ENCODE data around the gene GATAD2A. TPM values are rescaled to one million over a fixed set of nuclear protein-coding genes. Genes with fewer than 3 reads are reported as not detected.
A peak's percentile ranks its signal among the peaks of the same experiment; 100 is the strongest.

Gene GATAD2A
- total and polyA plus RNA-seq, 10 of the 15 experiments (the other 5 are each of a cell fraction or from before 2014, with no cell fraction given): 2.6 to 173 (median 32.0) TPM

- H3K9ac ChIP-seq (ENCODE audit: control insufficient read depth, insufficient read depth, low read length): peak overlapping the region; percentile 62
- ChIA-PET POLR2A (interaction anchor here (0.6 to 2.3 kb wide), 7 partner anchors 22 to 1105 kb away, joined by 3 to 16 read pairs (median 4); no protein-coding TSS in a partner anchor), SMC1A (ENCODE audit: uncharacterized antibody, unreplicated experiment) (interaction anchor here (0.9 to 8.6 kb wide), 13 partner anchors 10 to 83 kb away, joined by 3 to 57 read pairs (median 6); no protein-coding TSS in a partner anchor), CTCF (interaction anchor here (0.7 to 6.8 kb wide), 13 partner anchors 10 to 83 kb away, joined by 3 to 85 read pairs (median 4); no protein-coding TSS in a partner anchor), RAD21 (ENCODE audit: unreplicated experiment) (interaction anchor here (1.2 to 4.0 kb wide), 9 partner anchors 14 to 82 kb away, joined by 3 to 55 read pairs (median 6); no protein-coding TSS in a partner anchor)
- no TSS peak for BruUV-seq (replicated peaks)
- H3K4me1 ChIP-seq (ENCODE audit: control insufficient read depth, insufficient read depth, low read length): peaks cover 33% of the 10 kb centered on the region
- WGBS (ENCODE audit: insufficient coverage, insufficient replicate concordance, low lambda C conversion rate, missing lambda C conversion rate): 16% methylated on average over 12 of the region's 12 CpGs
- H3K79me2 ChIP-seq (ENCODE audit: control insufficient read depth, insufficient read depth, low read length): peaks cover 60% of the 10 kb centered on the region
- in situ Hi-C loops (cut with MboI): no loop called here
- peak overlapping the region; percentile 94 for H3K4me2 ChIP-seq (ENCODE audit: control insufficient read depth, insufficient read depth)
- H3K9me3 ChIP-seq (replicated peaks; ENCODE audit: control insufficient read depth, insufficient read depth, low read length): no peaks in the 10 kb centered on the region
- intact Hi-C loops (cut with micrococcal nuclease; ENCODE audit: unreplicated experiment): loop anchor here (2.0 to 5.0 kb wide), 3 partner anchors 22 to 50 kb away; no protein-coding TSS in a partner anchor
- no peak overlapping the region; the same call in 1 of the 2 replicates for H2AFZ ChIP-seq (ENCODE audit: control insufficient read depth, low read depth, low read length)
- no peaks in the 10 kb centered on the region for H3K27me3 ChIP-seq (replicated peaks in 1 of 2; ENCODE audit: control insufficient read depth in 2 of 2, insufficient read depth in 2 of 2, low read length in 1 of 2)
- DNase-seq (ENCODE audit: low read depth, low spot score) (no peak), ATAC-seq (peak; percentile 74), FAIRE-seq (peak; percentile 88)
- peaks cover 16% of the 10 kb centered on the region for H4K20me1 ChIP-seq (ENCODE audit: control insufficient read depth, insufficient read depth)
- H3K36me3 ChIP-seq (ENCODE audit: control insufficient read depth in 2 of 2, insufficient read depth in 2 of 2, low read length in 1 of 2): peaks cover 2 to 3% of the 10 kb centered on the region in 2 experiments; a peak in 2 of 4 replicates
- peak overlapping the region; percentile 77 for H3K4me3 ChIP-seq
- H3K27ac ChIP-seq (ENCODE audit: control insufficient read depth, insufficient read depth): peak overlapping the region; percentile 62
- no peak for TF ChIP-seq IRF4 (IDR thresholded peaks at IDR 0.05; ENCODE audit: low read depth, low read length)
- TF ChIP-seq HDGF (IDR thresholded peaks at IDR 0.05): no peak
- no peak for TF ChIP-seq GATAD2B (conservative IDR thresholded peaks at IDR 0.05; ENCODE audit: low read depth)
- TF ChIP-seq RELB (IDR thresholded peaks at IDR 0.05; ENCODE audit: low read depth): no peak
- TF ChIP-seq RBBP5 (conservative IDR thresholded peaks at IDR 0.05): no peak
- TF ChIP-seq ETV6 (conservative IDR thresholded peaks at IDR 0.05 in 1 of 2, IDR thresholded peaks at IDR 0.05 in 1 of 2; ENCODE audit: borderline replicate concordance in 1 of 2, low read depth in 1 of 2): no peak
- TF ChIP-seq E4F1 (IDR thresholded peaks at IDR 0.05; ENCODE audit: borderline replicate concordance, partially characterized antibody): no peak
- TF ChIP-seq CHD4 (IDR thresholded peaks at IDR 0.05): no peak
- peak; percentile 47; the same call in 1 of the 2 replicates for TF ChIP-seq NBN (IDR thresholded peaks at IDR 0.05)
- TF ChIP-seq BCL3 (IDR thresholded peaks at IDR 0.05; ENCODE audit: borderline replicate concordance, insufficient read depth, low read depth, low read length, poor library complexity, severe bottlenecking): no peak
- TF ChIP-seq POLR2AphosphoS5 (IDR thresholded peaks at IDR 0.05; ENCODE audit: low read length): 0 out of 2 replicates have a peak, but pooled peaks have one; percentile 34
- no peak for TF ChIP-seq SIX5 (IDR thresholded peaks at IDR 0.05; ENCODE audit: low read depth, low read length, severe bottlenecking)
- no peak for TF ChIP-seq CREB1 (IDR thresholded peaks at IDR 0.05; ENCODE audit: low read depth)
- no peak for TF ChIP-seq FOXK2 (IDR thresholded peaks at IDR 0.05)
- no peak for TF ChIP-seq RAD51 (IDR thresholded peaks at IDR 0.05)
- TF ChIP-seq IKZF2 (IDR thresholded peaks at IDR 0.05): no peak; a peak in 1 of 4 replicates
These were observed 1.6 kb downstream of the GATAD2A start for GRCh38 chr19:19406878-19407632.

Data from GM12878 (cell line).